ENCODE data around the gene PACSIN3. TPM values are rescaled to one million over a fixed set of nuclear protein-coding genes. Genes with fewer than 3 reads are reported as not detected.
A peak's percentile ranks its signal among the peaks of the same experiment; 100 is the strongest.

The PACSIN3 gene
- total and polyA plus RNA-seq, 2 donors (not counting 3 experiments of a cell fraction or from before 2014, with no cell fraction given), result 15.2 to 27.2 TPM

DNA sequence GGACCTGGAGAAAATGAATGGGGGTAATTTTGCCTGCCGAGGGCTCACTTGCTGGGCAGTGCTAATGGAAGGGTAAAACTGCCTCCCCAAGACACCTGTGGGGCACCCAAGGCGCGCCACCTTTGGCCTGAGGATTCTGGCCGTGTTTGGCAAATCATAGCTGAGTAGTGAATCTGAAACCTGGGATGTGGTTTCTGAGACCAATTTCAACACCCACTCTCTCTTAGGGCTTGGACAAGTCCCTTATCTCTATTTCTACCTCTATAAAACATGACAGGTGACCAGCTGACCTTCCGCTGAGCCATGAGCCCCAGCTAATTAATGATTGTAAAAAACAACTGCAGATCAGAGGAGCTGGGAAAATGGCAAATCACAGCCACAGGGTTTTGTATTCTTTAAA is 1.5 kb upstream of the PACSIN3 start:
- H3K36me3 ChIP-seq (ENCODE audit: control insufficient read depth in 2 of 2, extremely low read depth in 1 of 2, insufficient read depth in 2 of 2, low read length in 2 of 2), result no peaks in the 10 kb centered on the region
- no peak for FAIRE-seq
- H3K4me2 ChIP-seq (ENCODE audit: insufficient read depth, low read length), result peak overlapping the region; percentile 81
- H2AFZ ChIP-seq (ENCODE audit: low read depth, low read length), result peak overlapping the region; percentile 90
- no TSS peak for BruUV-seq (replicated peaks)
- H3K27ac ChIP-seq (ENCODE audit: insufficient read depth, low read depth, low read length), result no peak overlapping the region
- H3K79me2 ChIP-seq (ENCODE audit: control insufficient read depth, insufficient read depth, low read length), result no peaks in the 10 kb centered on the region
- H4K20me1 ChIP-seq (replicated peaks; ENCODE audit: control insufficient read depth, extremely low read depth, insufficient read depth, low read length), result no peaks in the 10 kb centered on the region
- H3K9me1 ChIP-seq (replicated peaks; ENCODE audit: control insufficient read depth, extremely low read depth, insufficient read depth, low read length), result no peaks in the 10 kb centered on the region
- H3K4me1 ChIP-seq (ENCODE audit: control insufficient read depth, extremely low read depth, insufficient read depth, low read length), result peaks cover 16% of the 10 kb centered on the region
- H3K9ac ChIP-seq (replicated peaks; ENCODE audit: extremely low read depth, insufficient read depth, low read length), result no peak overlapping the region
- no peak overlapping the region for H3K4me3 ChIP-seq (replicated peaks in 1 of 3; ENCODE audit: insufficient read depth in 1 of 3, low read depth in 1 of 3, low read length in 3 of 3)
- H3K9me3 ChIP-seq (replicated peaks; ENCODE audit: control insufficient read depth, insufficient read depth, low read length), result no peaks in the 10 kb centered on the region
- no peak for DNase-seq (ENCODE audit: low read depth, low spot score)
- no peak for TF ChIP-seq MYC (IDR thresholded peaks at IDR 0.05; ENCODE audit: low read depth, low read length)
- TF ChIP-seq POLR2A (IDR thresholded peaks at IDR 0.05; ENCODE audit: low read depth, low read length), result no peak
- no peak for TF ChIP-seq POLR2AphosphoS5 (IDR thresholded peaks at IDR 0.05; ENCODE audit: insufficient read depth, low read depth, low read length)
- TF ChIP-seq JUN (IDR thresholded peaks at IDR 0.05; ENCODE audit: borderline replicate concordance, insufficient read depth, insufficient read length, low read depth), result no peak
- no peak for TF ChIP-seq EZH2 (IDR thresholded peaks at IDR 0.05; ENCODE audit: borderline replicate concordance, low read depth, low read length, severe bottlenecking)
- TF ChIP-seq, protein P1, sequence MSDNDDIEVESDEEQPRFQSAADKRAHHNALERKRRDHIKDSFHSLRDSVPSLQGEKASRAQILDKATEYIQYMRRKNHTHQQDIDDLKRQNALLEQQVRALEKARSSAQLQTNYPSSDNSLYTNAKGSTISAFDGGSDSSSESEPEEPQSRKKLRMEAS (IDR thresholded peaks at IDR 0.05; ENCODE audit: insufficient read depth, insufficient read length), result no peak
- TF ChIP-seq FOS (IDR thresholded peaks at IDR 0.05; ENCODE audit: borderline replicate concordance, insufficient read depth, low read length), result no peak
- TF ChIP-seq GATA2 (IDR thresholded peaks at IDR 0.05; ENCODE audit: insufficient read depth, insufficient read length, low read depth, low read length), result no peak
- TF ChIP-seq, protein P2, sequence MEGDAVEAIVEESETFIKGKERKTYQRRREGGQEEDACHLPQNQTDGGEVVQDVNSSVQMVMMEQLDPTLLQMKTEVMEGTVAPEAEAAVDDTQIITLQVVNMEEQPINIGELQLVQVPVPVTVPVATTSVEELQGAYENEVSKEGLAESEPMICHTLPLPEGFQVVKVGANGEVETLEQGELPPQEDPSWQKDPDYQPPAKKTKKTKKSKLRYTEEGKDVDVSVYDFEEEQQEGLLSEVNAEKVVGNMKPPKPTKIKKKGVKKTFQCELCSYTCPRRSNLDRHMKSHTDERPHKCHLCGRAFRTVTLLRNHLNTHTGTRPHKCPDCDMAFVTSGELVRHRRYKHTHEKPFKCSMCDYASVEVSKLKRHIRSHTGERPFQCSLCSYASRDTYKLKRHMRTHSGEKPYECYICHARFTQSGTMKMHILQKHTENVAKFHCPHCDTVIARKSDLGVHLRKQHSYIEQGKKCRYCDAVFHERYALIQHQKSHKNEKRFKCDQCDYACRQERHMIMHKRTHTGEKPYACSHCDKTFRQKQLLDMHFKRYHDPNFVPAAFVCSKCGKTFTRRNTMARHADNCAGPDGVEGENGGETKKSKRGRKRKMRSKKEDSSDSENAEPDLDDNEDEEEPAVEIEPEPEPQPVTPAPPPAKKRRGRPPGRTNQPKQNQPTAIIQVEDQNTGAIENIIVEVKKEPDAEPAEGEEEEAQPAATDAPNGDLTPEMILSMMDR (IDR thresholded peaks at IDR 0.05; ENCODE audit: extremely low read depth in 1 of 2, insufficient read depth in 1 of 2, low read depth in 1 of 2, low read length in 2 of 2), result no peak
- ChIA-PET CTCF (interaction anchor here (0.9 to 2.2 kb wide), 12 partner anchors 10 to 167 kb away, joined by 3 to 19 read pairs (median 6); partner anchors contain the start of genes ACP2, DDB2 and NR1H3), POLR2A (no interaction called here)
- intact Hi-C loops (cut with micrococcal nuclease), result loop anchor here (2.0 kb wide), 1 partner anchor 27 kb away; the partner anchor contains the start of gene DDB2
- peaks cover 0 to 3% of the 10 kb centered on the region in 2 experiments for H3K27me3 ChIP-seq (ENCODE audit: control insufficient read depth in 2 of 2, insufficient read depth in 2 of 2, low read length in 2 of 2)
- dilution Hi-C loops (cut with MboI; ENCODE audit: extremely low pct_ligation_motif_present, low sequenced_read_pairs), result no loop called here

Data from endothelial cell of umbilical vein (primary cell).